ENCODE results near the gene MAGI1.

The MAGI1 gene

GRCh38 chr3:65939801-65940246 lies 98.9 kb downstream of the MAGI1 start:
- DNase-seq = no peak

GRCh38 chr3:65939184-65939583 lies 99.5 kb downstream of the MAGI1 start:
- DNase-seq = no peak

- DNase-seq = no peak
Measured at GRCh38 chr3:65938676-65939075, 100.0 kb downstream of the MAGI1 start.

- no peak for DNase-seq
Measured at GRCh38 chr3:65938147-65938546, 100.6 kb downstream of the MAGI1 start.

- DNase-seq = no peak
Measured at GRCh38 chr3:65936908-65937638, 101.6 kb downstream of the MAGI1 start.

- DNase-seq = no peak
Measured at GRCh38 chr3:65935724-65936123, 103.0 kb downstream of the MAGI1 start.

GRCh38 chr3:65930648-65931047 lies 108.1 kb downstream of the MAGI1 start:
- no peak for DNase-seq

- no peak for DNase-seq
Measured at GRCh38 chr3:65928110-65928509, 110.6 kb downstream of the MAGI1 start.

- no peak for DNase-seq
Measured at GRCh38 chr3:65927576-65927975, 111.1 kb downstream of the MAGI1 start.

- no peak for DNase-seq
Measured at GRCh38 chr3:65925254-65925954, 113.3 kb downstream of the MAGI1 start.

GRCh38 chr3:65924762-65925161 lies 114.0 kb downstream of the MAGI1 start:
- DNase-seq = no peak

- DNase-seq = no peak
Measured at GRCh38 chr3:65922441-65922840, 116.3 kb downstream of the MAGI1 start.

GRCh38 chr3:65919826-65920225 lies 118.9 kb downstream of the MAGI1 start:
- DNase-seq = no peak

- no peak for DNase-seq
Measured at GRCh38 chr3:65915477-65915876, 123.2 kb downstream of the MAGI1 start.

GRCh38 chr3:65914740-65915367 lies 123.9 kb downstream of the MAGI1 start:
- DNase-seq = no peak

- DNase-seq = no peak
Measured at GRCh38 chr3:65914032-65914739, 124.5 kb downstream of the MAGI1 start.

- DNase-seq = no peak
Measured at GRCh38 chr3:65912647-65913046, 126.1 kb downstream of the MAGI1 start.

- DNase-seq = no peak
Measured at GRCh38 chr3:65908588-65908987, 130.1 kb downstream of the MAGI1 start.

GRCh38 chr3:65907232-65908130 lies 131.2 kb downstream of the MAGI1 start:
- DNase-seq = no peak

GRCh38 chr3:65905771-65906170 lies 132.9 kb downstream of the MAGI1 start:
- no peak for DNase-seq

GRCh38 chr3:65904016-65904415 lies 134.7 kb downstream of the MAGI1 start:
- DNase-seq = no peak

- DNase-seq = no peak
Measured at GRCh38 chr3:65902304-65902793, 136.4 kb downstream of the MAGI1 start.

Data from hippocampal formation (tissue), 2 donors.